Measurements from ENCODE around the gene CKAP2.

CKAP2 gene

DNA sequence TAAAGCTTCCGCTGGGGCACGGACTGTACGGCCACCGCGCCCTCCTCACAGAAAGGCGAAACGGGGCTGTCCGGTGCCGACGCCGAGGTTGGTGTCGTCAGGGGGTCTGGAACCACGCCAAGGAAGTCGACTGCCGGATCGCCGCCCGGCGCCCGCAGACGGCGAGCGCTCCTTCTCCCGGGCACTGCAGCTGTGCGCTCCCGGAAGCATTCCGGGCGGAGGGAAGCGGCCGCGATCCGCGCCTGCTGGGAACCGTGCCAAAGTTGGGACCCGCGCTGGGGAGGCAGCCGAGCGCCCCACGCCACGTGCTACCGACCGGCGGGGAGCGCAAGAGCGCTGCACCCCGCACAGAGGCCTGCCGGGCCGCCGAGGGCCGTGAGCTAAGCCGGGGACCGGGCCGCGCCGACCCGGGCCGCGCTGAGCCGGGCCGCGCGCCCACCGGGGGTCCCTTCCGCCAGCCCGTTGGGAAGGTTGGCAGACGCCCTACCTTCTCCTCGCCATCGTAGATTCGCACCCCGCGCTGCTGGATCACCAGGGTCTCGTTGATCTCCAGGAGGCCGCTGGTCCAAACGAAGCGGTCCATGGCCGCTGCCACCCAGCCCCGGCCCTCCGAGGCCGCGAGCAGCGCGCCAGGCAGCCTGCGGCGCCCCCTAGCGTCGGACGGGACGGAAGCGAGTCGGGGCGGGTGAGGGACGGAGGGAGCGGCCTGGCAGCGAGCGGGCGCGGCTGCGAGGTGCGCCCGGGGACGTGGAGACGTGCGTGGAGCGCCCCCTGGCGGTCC, 5.1 kb upstream of the CKAP2 start, which contains the start of gene VPS36 (continued):
- TF ChIP-seq, protein P1, sequence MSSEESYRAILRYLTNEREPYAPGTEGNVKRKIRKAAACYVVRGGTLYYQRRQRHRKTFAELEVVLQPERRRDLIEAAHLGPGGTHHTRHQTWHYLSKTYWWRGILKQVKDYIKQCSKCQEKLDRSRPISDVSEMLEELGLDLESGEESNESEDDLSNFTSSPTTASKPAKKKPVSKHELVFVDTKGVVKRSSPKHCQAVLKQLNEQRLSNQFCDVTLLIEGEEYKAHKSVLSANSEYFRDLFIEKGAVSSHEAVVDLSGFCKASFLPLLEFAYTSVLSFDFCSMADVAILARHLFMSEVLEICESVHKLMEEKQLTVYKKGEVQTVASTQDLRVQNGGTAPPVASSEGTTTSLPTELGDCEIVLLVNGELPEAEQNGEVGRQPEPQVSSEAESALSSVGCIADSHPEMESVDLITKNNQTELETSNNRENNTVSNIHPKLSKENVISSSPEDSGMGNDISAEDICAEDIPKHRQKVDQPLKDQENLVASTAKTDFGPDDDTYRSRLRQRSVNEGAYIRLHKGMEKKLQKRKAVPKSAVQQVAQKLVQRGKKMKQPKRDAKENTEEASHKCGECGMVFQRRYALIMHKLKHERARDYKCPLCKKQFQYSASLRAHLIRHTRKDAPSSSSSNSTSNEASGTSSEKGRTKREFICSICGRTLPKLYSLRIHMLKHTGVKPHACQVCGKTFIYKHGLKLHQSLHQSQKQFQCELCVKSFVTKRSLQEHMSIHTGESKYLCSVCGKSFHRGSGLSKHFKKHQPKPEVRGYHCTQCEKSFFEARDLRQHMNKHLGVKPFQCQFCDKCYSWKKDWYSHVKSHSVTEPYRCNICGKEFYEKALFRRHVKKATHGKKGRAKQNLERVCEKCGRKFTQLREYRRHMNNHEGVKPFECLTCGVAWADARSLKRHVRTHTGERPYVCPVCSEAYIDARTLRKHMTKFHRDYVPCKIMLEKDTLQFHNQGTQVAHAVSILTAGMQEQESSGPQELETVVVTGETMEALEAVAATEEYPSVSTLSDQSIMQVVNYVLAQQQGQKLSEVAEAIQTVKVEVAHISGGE (tag by site-specific recombination; conservative IDR thresholded peaks at IDR 0.05; ENCODE audit: low read depth) = peak; percentile 95
- TF ChIP-seq ZNF837 (tag by site-specific recombination; IDR thresholded peaks at IDR 0.05) = no peak
- TF ChIP-seq, protein P2, sequence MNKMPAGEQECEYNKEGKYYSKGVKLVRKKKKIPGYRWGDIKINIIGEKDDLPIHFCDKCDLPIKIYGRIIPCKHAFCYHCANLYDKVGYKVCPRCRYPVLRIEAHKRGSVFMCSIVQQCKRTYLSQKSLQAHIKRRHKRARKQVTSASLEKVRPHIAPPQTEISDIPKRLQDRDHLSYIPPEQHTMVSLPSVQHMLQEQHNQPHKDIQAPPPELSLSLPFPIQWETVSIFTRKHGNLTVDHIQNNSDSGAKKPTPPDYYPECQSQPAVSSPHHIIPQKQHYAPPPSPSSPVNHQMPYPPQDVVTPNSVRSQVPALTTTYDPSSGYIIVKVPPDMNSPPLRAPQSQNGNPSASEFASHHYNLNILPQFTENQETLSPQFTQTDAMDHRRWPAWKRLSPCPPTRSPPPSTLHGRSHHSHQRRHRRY (tag by site-specific recombination; IDR thresholded peaks at IDR 0.05) = no peak
- TF ChIP-seq, protein P3, sequence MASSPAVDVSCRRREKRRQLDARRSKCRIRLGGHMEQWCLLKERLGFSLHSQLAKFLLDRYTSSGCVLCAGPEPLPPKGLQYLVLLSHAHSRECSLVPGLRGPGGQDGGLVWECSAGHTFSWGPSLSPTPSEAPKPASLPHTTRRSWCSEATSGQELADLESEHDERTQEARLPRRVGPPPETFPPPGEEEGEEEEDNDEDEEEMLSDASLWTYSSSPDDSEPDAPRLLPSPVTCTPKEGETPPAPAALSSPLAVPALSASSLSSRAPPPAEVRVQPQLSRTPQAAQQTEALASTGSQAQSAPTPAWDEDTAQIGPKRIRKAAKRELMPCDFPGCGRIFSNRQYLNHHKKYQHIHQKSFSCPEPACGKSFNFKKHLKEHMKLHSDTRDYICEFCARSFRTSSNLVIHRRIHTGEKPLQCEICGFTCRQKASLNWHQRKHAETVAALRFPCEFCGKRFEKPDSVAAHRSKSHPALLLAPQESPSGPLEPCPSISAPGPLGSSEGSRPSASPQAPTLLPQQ (tag by site-specific recombination; IDR thresholded peaks at IDR 0.05) = peak; percentile 26; the same call in 1 of the 2 replicates
- TF ChIP-seq, protein P4, sequence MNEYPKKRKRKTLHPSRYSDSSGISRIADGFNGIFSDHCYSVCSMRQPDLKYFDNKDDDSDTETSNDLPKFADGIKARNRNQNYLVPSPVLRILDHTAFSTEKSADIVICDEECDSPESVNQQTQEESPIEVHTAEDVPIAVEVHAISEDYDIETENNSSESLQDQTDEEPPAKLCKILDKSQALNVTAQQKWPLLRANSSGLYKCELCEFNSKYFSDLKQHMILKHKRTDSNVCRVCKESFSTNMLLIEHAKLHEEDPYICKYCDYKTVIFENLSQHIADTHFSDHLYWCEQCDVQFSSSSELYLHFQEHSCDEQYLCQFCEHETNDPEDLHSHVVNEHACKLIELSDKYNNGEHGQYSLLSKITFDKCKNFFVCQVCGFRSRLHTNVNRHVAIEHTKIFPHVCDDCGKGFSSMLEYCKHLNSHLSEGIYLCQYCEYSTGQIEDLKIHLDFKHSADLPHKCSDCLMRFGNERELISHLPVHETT (tag by site-specific recombination; IDR thresholded peaks at IDR 0.05) = 0 out of 2 replicates have a peak, but pooled peaks have one; percentile 28
- peak; percentile 52 for TF ChIP-seq ZNF600 (tag by site-specific recombination; IDR thresholded peaks at IDR 0.05)
- TF ChIP-seq, protein P5, sequence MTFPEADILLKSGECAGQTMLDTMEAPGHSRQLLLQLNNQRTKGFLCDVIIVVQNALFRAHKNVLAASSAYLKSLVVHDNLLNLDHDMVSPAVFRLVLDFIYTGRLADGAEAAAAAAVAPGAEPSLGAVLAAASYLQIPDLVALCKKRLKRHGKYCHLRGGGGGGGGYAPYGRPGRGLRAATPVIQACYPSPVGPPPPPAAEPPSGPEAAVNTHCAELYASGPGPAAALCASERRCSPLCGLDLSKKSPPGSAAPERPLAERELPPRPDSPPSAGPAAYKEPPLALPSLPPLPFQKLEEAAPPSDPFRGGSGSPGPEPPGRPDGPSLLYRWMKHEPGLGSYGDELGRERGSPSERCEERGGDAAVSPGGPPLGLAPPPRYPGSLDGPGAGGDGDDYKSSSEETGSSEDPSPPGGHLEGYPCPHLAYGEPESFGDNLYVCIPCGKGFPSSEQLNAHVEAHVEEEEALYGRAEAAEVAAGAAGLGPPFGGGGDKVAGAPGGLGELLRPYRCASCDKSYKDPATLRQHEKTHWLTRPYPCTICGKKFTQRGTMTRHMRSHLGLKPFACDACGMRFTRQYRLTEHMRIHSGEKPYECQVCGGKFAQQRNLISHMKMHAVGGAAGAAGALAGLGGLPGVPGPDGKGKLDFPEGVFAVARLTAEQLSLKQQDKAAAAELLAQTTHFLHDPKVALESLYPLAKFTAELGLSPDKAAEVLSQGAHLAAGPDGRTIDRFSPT (tag by site-specific recombination; IDR thresholded peaks at IDR 0.05) = peak; percentile 99
- TF ChIP-seq, protein P6, sequence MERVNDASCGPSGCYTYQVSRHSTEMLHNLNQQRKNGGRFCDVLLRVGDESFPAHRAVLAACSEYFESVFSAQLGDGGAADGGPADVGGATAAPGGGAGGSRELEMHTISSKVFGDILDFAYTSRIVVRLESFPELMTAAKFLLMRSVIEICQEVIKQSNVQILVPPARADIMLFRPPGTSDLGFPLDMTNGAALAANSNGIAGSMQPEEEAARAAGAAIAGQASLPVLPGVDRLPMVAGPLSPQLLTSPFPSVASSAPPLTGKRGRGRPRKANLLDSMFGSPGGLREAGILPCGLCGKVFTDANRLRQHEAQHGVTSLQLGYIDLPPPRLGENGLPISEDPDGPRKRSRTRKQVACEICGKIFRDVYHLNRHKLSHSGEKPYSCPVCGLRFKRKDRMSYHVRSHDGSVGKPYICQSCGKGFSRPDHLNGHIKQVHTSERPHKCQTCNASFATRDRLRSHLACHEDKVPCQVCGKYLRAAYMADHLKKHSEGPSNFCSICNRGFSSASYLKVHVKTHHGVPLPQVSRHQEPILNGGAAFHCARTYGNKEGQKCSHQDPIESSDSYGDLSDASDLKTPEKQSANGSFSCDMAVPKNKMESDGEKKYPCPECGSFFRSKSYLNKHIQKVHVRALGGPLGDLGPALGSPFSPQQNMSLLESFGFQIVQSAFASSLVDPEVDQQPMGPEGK (tag by site-specific recombination; IDR thresholded peaks at IDR 0.05) = peak; percentile 53; the same call in 1 of the 2 replicates
- peak; percentile 28; the same call in 1 of the 2 replicates for TF ChIP-seq ZFP69B (tag by site-specific recombination; IDR thresholded peaks at IDR 0.05)
- TF ChIP-seq, protein P7, sequence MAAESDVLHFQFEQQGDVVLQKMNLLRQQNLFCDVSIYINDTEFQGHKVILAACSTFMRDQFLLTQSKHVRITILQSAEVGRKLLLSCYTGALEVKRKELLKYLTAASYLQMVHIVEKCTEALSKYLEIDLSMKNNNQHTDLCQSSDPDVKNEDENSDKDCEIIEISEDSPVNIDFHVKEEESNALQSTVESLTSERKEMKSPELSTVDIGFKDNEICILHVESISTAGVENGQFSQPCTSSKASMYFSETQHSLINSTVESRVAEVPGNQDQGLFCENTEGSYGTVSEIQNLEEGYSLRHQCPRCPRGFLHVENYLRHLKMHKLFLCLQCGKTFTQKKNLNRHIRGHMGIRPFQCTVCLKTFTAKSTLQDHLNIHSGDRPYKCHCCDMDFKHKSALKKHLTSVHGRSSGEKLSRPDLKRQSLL (tag by site-specific recombination; IDR thresholded peaks at IDR 0.05) = 0 out of 2 replicates have a peak, but pooled peaks have one; percentile 5
- peak; percentile 96 for TF ChIP-seq ZNF660 (tag by site-specific recombination; IDR thresholded peaks at IDR 0.05)
- peak; percentile 68 for TF ChIP-seq KLF10 (tag by site-specific recombination; IDR thresholded peaks at IDR 0.05)
- TF ChIP-seq, protein P8, sequence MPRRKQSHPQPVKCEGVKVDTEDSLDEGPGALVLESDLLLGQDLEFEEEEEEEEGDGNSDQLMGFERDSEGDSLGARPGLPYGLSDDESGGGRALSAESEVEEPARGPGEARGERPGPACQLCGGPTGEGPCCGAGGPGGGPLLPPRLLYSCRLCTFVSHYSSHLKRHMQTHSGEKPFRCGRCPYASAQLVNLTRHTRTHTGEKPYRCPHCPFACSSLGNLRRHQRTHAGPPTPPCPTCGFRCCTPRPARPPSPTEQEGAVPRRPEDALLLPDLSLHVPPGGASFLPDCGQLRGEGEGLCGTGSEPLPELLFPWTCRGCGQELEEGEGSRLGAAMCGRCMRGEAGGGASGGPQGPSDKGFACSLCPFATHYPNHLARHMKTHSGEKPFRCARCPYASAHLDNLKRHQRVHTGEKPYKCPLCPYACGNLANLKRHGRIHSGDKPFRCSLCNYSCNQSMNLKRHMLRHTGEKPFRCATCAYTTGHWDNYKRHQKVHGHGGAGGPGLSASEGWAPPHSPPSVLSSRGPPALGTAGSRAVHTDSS (tag by site-specific recombination; IDR thresholded peaks at IDR 0.05) = peak; percentile 20; the same call in 1 of the 2 replicates
- peak; percentile 67 for TF ChIP-seq GLIS1 (tag by site-specific recombination; IDR thresholded peaks at IDR 0.05)
- TF ChIP-seq, protein P9, sequence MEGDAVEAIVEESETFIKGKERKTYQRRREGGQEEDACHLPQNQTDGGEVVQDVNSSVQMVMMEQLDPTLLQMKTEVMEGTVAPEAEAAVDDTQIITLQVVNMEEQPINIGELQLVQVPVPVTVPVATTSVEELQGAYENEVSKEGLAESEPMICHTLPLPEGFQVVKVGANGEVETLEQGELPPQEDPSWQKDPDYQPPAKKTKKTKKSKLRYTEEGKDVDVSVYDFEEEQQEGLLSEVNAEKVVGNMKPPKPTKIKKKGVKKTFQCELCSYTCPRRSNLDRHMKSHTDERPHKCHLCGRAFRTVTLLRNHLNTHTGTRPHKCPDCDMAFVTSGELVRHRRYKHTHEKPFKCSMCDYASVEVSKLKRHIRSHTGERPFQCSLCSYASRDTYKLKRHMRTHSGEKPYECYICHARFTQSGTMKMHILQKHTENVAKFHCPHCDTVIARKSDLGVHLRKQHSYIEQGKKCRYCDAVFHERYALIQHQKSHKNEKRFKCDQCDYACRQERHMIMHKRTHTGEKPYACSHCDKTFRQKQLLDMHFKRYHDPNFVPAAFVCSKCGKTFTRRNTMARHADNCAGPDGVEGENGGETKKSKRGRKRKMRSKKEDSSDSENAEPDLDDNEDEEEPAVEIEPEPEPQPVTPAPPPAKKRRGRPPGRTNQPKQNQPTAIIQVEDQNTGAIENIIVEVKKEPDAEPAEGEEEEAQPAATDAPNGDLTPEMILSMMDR (tag by site-specific recombination; IDR thresholded peaks at IDR 0.05) = peak; percentile 90
- TF ChIP-seq ZNF629 (tag by site-specific recombination; IDR thresholded peaks at IDR 0.05) = peak; percentile 60
- TF ChIP-seq, protein P10, sequence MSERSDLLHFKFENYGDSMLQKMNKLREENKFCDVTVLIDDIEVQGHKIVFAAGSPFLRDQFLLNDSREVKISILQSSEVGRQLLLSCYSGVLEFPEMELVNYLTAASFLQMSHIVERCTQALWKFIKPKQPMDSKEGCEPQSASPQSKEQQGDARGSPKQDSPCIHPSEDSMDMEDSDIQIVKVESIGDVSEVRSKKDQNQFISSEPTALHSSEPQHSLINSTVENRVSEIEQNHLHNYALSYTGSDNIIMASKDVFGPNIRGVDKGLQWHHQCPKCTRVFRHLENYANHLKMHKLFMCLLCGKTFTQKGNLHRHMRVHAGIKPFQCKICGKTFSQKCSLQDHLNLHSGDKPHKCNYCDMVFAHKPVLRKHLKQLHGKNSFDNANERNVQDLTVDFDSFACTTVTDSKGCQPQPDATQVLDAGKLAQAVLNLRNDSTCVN (tag by site-specific recombination; optimal IDR thresholded peaks at IDR 0.05) = peak; percentile 93
- peak; percentile 21; the same call in 1 of the 2 replicates for TF ChIP-seq BCL11B (tag by site-specific recombination; IDR thresholded peaks at IDR 0.05; ENCODE audit: low read depth)
- TF ChIP-seq ZNF24 (tag by site-specific recombination; IDR thresholded peaks at IDR 0.05) = no peak

All from HEK293 (cell line).